HG03064 (cell line): ENCODE results near the gene ZNF239.
"Not testable (repeated sequence)": the region's sequence is repeated elsewhere in the genome, so short reads cannot be mapped to it uniquely, and the experiment has no call there.

ENCODE experiments used
- ATAC-seq: cut with Tn5 transposase; IDR thresholded peaks from one replicate; pipeline ENCODE4 v1.9.1; 2021; ENCODE audit warnings: low read depth; ENCODE audit not compliant: unreplicated experiment

ZNF239 gene

DNA sequence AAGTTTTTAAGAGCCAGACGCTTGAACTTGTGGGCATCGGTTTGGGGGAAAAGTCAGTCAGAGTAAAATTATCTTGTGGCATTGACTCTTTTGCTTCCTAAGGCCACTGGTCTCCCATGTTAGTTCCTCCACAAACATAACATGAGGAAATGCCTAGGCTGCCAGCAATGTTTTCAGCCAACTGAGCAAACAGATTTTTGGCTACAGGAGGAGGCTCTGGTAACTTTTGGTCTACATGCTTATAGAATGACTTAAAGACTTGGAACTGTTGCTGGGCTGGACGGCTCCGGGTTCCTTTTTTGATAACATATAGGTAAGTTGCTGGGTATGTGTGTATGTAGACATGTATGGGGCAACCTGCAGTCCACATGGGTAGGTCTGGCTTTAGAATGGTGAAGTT is 9.6 kb upstream of the ZNF239 start:
- ATAC-seq: no peak

DNA sequence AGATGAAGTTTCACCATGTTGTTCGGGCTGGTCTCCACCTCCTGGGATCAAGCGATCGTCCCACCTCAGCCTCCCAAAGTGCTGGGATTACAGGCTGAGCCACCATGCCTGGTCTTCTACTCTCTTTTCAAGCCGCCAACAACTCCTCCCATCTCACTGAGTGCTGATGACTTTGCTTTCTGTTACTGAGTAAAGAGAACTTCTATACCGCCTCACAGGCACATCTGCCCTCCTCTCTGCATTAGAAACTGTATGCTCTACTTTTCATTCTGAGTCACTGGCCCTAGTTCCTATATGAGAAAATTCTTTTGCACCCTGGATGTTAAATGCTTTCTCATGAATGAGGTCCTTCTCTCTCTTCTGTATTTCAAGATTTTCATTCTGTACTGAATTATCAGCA is 2.2 kb upstream of the ZNF239 start:
- ATAC-seq: no peak

DNA sequence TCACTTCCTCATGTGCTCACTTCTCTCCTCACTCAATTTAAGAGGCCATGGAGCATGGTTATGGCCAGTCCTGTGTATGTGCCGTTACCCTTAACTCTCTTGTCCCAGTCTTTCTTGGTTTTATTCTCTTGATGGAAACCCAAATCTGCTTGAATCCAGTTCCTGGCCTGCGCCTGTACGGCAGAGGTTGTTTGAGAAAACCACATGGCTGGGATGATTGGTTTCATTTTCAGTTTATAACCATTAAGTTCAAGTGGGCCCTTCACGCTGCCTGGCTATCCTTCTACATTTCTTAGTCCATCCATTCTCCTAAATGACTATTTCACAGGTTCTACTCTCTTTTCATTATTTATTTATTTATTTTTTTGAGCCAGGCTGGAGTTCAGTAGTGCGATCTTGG is 1.6 kb upstream of the ZNF239 start:
- no peak for ATAC-seq

DNA sequence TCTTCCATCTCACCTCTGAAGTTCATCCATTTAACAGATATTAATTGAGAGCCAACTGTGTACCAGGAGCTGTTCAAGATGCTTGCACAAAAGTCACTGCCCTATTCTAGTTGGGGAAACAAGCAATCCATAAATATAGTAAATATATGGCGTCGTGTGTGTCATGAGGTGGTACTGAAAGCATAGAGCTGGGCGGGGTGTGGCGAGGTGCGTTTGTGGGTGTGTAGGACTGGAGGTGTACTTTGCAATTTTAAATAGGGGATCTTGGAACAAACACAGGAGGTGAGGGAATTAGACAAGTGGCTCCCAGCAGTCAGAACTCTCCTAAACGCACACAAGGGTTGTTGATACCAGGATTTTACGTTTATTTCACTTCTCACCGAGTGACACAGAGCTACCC is 490 bp upstream of the ZNF239 start:
- ATAC-seq: no peak

DNA sequence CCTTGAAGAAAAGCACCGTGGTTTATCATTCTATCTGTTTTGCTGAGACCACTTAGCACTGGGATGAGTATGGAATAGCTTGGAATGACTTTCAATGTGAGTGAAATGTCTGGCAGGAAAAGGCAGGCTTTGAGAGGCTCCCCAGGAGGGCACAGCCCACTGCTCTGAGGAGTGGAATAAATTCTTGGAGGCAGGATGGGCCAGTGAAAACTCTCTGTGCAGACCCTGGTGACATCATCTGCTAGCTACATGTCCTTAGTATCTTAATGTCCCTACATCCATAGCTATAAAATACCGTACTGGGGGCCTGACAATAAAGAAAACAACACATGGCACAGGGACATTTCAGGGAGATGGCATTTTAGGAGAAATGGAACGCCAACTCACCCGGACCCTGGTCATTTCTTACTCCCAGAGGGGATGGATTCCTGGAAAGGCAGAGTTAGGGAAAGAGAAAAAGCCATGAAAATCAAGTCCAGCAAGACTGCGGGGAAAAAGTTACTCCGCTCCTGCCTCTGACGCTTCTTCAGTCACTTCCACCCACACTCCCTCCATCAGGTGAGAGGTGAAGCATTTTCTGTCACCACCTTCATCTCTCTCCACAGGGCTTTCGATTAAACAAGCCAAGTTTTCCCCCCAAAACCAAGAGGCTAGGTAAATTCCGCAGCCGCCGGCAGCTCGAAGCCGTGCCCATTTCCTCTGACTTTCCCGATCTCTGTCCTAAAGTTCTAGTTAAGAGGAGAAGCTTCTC is 991 bp downstream of the ZNF239 start:
- no peak for ATAC-seq

DNA sequence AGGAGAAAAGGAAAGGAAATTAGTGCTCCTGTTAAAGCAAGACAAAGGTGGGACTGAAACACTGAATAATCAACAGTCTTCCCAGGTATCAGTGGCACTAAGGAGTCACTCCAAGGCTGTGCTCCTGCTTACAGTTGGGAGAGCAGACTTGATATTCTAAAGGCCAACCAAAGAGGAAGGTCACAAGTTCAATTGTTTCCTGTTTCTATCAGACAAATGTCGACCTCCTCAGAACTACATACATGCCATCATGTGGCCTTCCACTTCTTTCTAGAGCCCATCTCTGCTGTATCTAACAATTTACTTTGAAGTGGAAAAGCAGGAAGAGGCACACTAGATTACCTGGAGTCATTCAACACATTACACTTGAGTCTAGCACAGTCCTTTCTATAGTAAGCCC is 3.4 kb downstream of the ZNF239 start:
- ATAC-seq: no peak

DNA sequence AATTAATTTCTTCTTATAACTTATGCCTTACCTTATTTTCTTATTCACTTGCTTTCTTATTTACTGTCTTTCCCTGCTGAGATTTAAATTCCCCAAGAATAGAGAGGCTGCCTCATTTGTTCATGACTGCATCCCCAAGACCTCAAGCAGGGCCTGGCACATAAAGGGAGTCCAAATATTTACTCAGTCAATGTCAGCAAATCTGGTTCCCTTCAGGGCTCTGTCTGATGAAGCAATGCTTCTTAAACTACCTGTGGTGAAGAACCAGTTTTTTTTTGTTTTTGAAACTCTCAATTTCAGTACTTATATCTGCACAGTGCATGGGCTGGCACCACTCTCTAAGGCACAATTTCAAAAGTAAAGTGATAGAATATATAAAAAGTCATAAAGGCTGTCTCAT is 4.7 kb downstream of the ZNF239 start:
- no peak for ATAC-seq

DNA sequence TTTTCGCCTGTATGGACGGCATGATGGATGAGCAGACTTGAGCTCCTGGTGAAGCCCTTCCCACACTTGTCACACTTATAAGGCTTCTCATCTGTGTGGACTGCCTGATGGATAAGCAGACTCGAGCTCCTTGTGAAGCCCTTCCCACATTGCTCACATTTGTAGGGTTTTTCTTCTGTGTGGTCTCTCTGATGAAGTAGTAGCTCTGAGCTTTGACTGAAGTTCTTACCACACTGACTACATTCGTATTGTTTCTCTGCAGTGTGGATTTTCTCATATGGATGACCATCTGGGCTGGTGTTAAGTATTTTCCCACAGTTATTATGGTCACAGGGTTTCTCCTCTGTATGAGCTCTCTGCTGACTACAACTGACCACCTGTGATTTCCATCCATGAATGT is 17.2 kb downstream of the ZNF239 start:
- no peak for ATAC-seq

DNA sequence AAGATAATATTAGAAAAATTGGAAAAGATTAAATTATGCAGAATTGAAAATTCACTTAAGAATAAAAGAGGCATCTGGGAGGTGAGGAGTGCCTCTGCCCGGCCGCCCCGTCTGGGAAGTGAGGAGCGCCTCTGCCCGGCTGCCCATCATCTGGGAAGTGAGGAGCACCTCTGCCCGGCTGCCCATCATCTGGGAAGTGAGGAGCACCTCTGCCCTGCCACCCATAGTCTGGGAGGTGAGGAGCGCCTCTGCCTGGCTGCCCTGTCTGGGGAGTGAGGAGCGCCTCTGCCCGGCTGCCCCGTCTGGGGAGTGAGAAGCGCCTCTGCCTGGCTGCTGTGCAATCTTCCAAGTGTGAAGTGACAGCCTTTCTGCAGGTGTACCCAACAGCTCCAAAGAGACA is 30.7 kb downstream of the ZNF239 start:
- not testable (repeated sequence) for ATAC-seq

DNA sequence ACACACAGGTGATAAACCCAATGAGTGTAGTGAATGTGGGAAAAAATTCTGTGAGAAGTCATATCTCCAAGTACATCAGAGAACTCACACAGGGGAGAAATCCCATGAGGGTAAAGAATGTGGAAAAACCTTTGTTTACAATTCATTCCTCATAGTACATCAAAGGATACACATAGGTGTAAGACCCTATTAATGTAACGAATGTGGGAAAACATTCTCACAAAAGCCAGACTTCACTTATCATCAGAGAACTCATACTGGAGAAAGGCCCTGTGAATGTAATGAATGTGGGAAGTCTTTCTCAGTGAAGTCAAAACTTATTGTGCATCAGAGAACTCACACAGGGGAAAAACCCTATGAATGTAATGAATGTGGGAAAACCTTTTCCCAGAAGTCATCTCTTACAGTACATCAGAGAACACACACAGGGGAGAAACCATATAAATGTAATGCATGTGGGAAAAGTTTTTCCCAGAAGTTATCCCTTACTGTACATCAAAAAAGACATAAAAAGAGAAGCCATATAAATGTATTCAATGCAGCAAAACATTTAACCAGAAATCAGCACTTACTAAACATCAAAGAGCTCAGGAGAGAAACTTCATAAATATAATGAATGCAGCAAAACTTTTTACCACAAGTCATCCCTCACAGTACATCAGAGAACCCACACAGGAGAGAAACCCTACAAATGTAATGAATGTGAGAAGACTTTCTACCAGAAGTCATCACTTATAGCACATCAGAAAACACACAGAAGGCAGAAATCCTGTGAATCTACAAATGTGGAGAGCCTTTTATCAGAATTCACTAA is 49.8 kb downstream of the ZNF239 start:
- ATAC-seq: no peak
